SK-N-SH (cell line): ENCODE measurements around the gene H2BW2. TPM values are rescaled to one million over a fixed set of nuclear protein-coding genes. Genes with fewer than 3 reads are reported as not detected.
"Not testable (repeated sequence)": the region's sequence is repeated elsewhere in the genome, so short reads cannot be mapped to it uniquely, and the experiment has no call there.

Experiments
- CTCF ChIA-PET: fragments of 300-600, 350-600 bp; formaldehyde crosslinking; extraction: SDS; loops from one replicate; lab custom pipeline; 2021; lab: Yijun Ruan, JAX
- POLR2A ChIA-PET: fragments of 350-600 bp; sonication (Branson Sonifier 250); formaldehyde crosslinking; extraction: SDS; loops from one replicate; lab custom pipeline; 2020; ENCODE audit warnings: antibody characterized with exemption, inconsistent platforms; lab: Yijun Ruan, JAX
- DNase-seq: peaks from one replicate; pipeline ENCODE4 v3.0.0; 2012
- H2AFZ ChIP-seq: fragments of 200-600 bp; sonication (generic); 2 replicates; pipeline ENCODE4 v1.8.1; 2016; ENCODE audit warnings: antibody characterized with exemption, mild to moderate bottlenecking, low read depth
- H3F3A ChIP-seq: fragments of 200-600 bp; sonication (generic); replicated peaks from 2 replicates; pipeline ENCODE3; 2016; ENCODE audit warnings: antibody characterized with exemption, mild to moderate bottlenecking; ENCODE audit not compliant: insufficient read depth
- H3K27ac ChIP-seq, 2 experiments: fragments of 200-500 bp in 1 of 2; fragments of 200-600 bp in 1 of 2; sonication (Bioruptor generic) in 1 of 2; sonication (generic), shearing (Covaris generic) in 1 of 2; 2 replicates each; pipeline versions ENCODE4 v1.5.1 to v1.6.1; 2014 to 2016; ENCODE audit warnings: low read depth in 2 of 2, inconsistent platforms in 1 of 2, low read length in 1 of 2, mild to moderate bottlenecking in 1 of 2, mixed read lengths in 1 of 2
- H3K27me3 ChIP-seq: fragments of 200-600 bp; sonication (generic), shearing (Covaris generic); 2 replicates; pipeline ENCODE4 v1.6.1; 2016; ENCODE audit warnings: mixed run types; ENCODE audit not compliant: insufficient read depth
- H3K36me3 ChIP-seq, 2 experiments: fragments of 200-500 bp in 1 of 2; fragments of 200-600 bp in 1 of 2; sonication (Bioruptor generic) in 1 of 2; sonication (generic) in 1 of 2; replicated peaks in 1 of 2; 2 replicates each; pipeline versions ENCODE3 to v1.5.1; 2014 to 2016; ENCODE audit warnings: low read length in 1 of 2, mild to moderate bottlenecking in 1 of 2; ENCODE audit not compliant: insufficient read depth in 2 of 2, control insufficient read depth in 1 of 2
- H3K4me1 ChIP-seq, 2 experiments: fragments of 200-500 bp in 1 of 2; fragments of 200-600 bp in 1 of 2; sonication (Bioruptor generic) in 1 of 2; sonication (generic), shearing (Covaris generic) in 1 of 2; 2 replicates each; pipeline versions ENCODE4 v1.5.1 to v1.6.1; 2014 to 2016; ENCODE audit warnings: low read depth in 1 of 2, low read length in 1 of 2, mixed run types in 1 of 2; ENCODE audit not compliant: insufficient read depth in 2 of 2, control insufficient read depth in 1 of 2
- H3K4me2 ChIP-seq: fragments of 200-600 bp; sonication (generic), shearing (Covaris generic); 2 replicates; pipeline ENCODE4 v1.6.1; 2017; ENCODE audit warnings: mixed run types
- H3K4me3 ChIP-seq, 2 experiments: fragments of 200-500 bp in 1 of 2; fragments of 200-600 bp in 1 of 2; sonication (Bioruptor generic) in 1 of 2; sonication (generic), shearing (Covaris generic) in 1 of 2; 2 replicates each; pipeline versions ENCODE4 v1.5.1 to v1.8.1; 2014 to 2016; ENCODE audit warnings: low read depth in 2 of 2, inconsistent platforms in 1 of 2, low read length in 1 of 2, mild to moderate bottlenecking in 1 of 2, mixed read lengths in 1 of 2, moderate library complexity in 1 of 2
- H3K79me2 ChIP-seq: fragments of 200-600 bp; sonication (generic); 2 replicates; pipeline ENCODE4 v1.8.1; 2017; ENCODE audit warnings: mild to moderate bottlenecking; ENCODE audit not compliant: insufficient read depth
- H3K9ac ChIP-seq: fragments of 200-600 bp; sonication (generic); 2 replicates; pipeline ENCODE4 v1.6.1; 2017; ENCODE audit warnings: mixed run types
- H3K9me2 ChIP-seq: fragments of 200-600 bp; sonication (generic); 2 replicates; pipeline ENCODE4 v1.6.1; 2017; ENCODE audit warnings: mixed run types
- H3K9me3 ChIP-seq: fragments of 200-600 bp; sonication (generic); 2 replicates; pipeline ENCODE4 v1.6.1; 2017; ENCODE audit warnings: mixed run types, mild to moderate bottlenecking, moderate library complexity
- H4K20me1 ChIP-seq: fragments of 200-600 bp; sonication (generic); 2 replicates; pipeline ENCODE4 v1.6.1; 2017; ENCODE audit warnings: mild to moderate bottlenecking, mixed run types; ENCODE audit not compliant: insufficient read depth
- ELF1 ChIP-seq: IDR thresholded peaks from 2 replicates; pipeline ENCODE4 v1.4.0; 2012
- GABPA ChIP-seq: IDR thresholded peaks from 2 replicates; pipeline ENCODE4 v1.4.0; 2012; ENCODE audit warnings: low read depth, mild to moderate bottlenecking
- GATA2 ChIP-seq: sonication (generic); formaldehyde crosslinking; IDR thresholded peaks from 2 replicates; pipeline ENCODE4 v1.5.0; 2020; ENCODE audit warnings: mild to moderate bottlenecking, missing genetic modification reagents
- JUND ChIP-seq: IDR thresholded peaks from 2 replicates; pipeline ENCODE4 v1.4.0; 2012
- RAD21 ChIP-seq: IDR thresholded peaks from 2 replicates; pipeline ENCODE4 v1.6.1; 2012; ENCODE audit warnings: mild to moderate bottlenecking, low read length
- RFX5 ChIP-seq: IDR thresholded peaks from 2 replicates; pipeline ENCODE4 v1.6.1; 2012; ENCODE audit warnings: mild to moderate bottlenecking, improper control_type of control experiment, low read length
- SMC3 ChIP-seq: IDR thresholded peaks from 2 replicates; pipeline ENCODE4 v1.6.1; 2012; ENCODE audit warnings: low read depth, low read length, improper control_type of control experiment
- WGBS: methylation state at CpG from one replicate; pipeline ENCODE4 v1.1.6; 2017; ENCODE audit warnings: low lambda C conversion rate; 5-methylcytosine and 5-hydroxymethylcytosine counted together
- polyA plus RNA-seq, 3 experiments: library from polyadenylated mRNA; depleted of rRNA; stranded (reverse); fragments of >200 nt; gene quantifications; 2 replicates each; pipeline ENCODE4 v1.2.3, GENCODE V29; 2012
- TF ChIP-seq, protein P1 (sequence below): IDR thresholded peaks from 2 replicates; pipeline ENCODE4 v1.6.1; 2012; ENCODE audit warnings: mild to moderate bottlenecking, low read depth, low read length, moderate library complexity
- TF ChIP-seq, protein P2 (sequence below): fragments of 150-350 bp; IDR thresholded peaks from 2 replicates; pipeline ENCODE4 v1.6.1; 2016; ENCODE audit warnings: mild to moderate bottlenecking, low read depth, low read length
- TF ChIP-seq, protein P3 (sequence below): fragments of 200-600 bp; sonication (generic); IDR thresholded peaks from 2 replicates; pipeline ENCODE4 v1.6.1; 2017; ENCODE audit warnings: antibody characterized with exemption, mild to moderate bottlenecking, moderate library complexity
- TF ChIP-seq, protein P4 (sequence below): fragments of 150-350 bp; IDR thresholded peaks from 2 replicates; pipeline ENCODE4 v1.6.1; 2017; ENCODE audit warnings: antibody characterized with exemption, low read length, low read depth, borderline replicate concordance
- TF ChIP-seq, protein P5 (sequence below): IDR thresholded peaks from 2 replicates; pipeline ENCODE4 v1.4.0; 2012; ENCODE audit warnings: low read depth, borderline replicate concordance

The H2BW2 gene
- polyA plus RNA-seq, 1 of the 3 experiments (the other 2 are of a cell fraction): not detected

DNA sequence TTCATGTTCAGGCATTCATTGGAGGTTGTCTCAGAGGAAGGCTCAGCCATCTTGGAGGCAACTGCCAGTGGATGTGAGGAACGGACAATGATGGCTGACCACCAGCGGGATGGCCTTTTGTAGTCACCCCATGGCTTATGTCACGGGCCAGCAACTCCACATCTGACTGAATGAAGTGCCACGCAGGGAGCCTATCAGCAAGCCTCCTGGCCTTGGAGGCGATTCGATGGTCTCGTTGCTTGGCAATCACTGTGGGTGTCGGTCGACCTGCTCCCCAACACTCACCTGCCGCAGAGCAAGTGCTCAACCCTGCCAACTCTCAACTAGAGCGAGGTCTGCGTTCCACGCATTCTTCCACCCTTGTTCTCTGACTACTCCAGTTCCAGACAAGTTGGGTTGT, 7.4 kb downstream of the H2BW2 start:
- no peaks in the 10 kb centered on the region for H3K36me3 ChIP-seq
- TF ChIP-seq JUND (no peak), ELF1 (no peak), GABPA (no peak), RAD21 (no peak), RFX5 (no peak), SMC3 (no peak), GATA2 (CRISPR knock-in tag) (no peak)
- TF ChIP-seq, protein P1, sequence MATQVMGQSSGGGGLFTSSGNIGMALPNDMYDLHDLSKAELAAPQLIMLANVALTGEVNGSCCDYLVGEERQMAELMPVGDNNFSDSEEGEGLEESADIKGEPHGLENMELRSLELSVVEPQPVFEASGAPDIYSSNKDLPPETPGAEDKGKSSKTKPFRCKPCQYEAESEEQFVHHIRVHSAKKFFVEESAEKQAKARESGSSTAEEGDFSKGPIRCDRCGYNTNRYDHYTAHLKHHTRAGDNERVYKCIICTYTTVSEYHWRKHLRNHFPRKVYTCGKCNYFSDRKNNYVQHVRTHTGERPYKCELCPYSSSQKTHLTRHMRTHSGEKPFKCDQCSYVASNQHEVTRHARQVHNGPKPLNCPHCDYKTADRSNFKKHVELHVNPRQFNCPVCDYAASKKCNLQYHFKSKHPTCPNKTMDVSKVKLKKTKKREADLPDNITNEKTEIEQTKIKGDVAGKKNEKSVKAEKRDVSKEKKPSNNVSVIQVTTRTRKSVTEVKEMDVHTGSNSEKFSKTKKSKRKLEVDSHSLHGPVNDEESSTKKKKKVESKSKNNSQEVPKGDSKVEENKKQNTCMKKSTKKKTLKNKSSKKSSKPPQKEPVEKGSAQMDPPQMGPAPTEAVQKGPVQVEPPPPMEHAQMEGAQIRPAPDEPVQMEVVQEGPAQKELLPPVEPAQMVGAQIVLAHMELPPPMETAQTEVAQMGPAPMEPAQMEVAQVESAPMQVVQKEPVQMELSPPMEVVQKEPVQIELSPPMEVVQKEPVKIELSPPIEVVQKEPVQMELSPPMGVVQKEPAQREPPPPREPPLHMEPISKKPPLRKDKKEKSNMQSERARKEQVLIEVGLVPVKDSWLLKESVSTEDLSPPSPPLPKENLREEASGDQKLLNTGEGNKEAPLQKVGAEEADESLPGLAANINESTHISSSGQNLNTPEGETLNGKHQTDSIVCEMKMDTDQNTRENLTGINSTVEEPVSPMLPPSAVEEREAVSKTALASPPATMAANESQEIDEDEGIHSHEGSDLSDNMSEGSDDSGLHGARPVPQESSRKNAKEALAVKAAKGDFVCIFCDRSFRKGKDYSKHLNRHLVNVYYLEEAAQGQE: no peak
- TF ChIP-seq, protein P2, sequence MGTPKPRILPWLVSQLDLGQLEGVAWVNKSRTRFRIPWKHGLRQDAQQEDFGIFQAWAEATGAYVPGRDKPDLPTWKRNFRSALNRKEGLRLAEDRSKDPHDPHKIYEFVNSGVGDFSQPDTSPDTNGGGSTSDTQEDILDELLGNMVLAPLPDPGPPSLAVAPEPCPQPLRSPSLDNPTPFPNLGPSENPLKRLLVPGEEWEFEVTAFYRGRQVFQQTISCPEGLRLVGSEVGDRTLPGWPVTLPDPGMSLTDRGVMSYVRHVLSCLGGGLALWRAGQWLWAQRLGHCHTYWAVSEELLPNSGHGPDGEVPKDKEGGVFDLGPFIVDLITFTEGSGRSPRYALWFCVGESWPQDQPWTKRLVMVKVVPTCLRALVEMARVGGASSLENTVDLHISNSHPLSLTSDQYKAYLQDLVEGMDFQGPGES: no peak
- TF ChIP-seq, protein P3, sequence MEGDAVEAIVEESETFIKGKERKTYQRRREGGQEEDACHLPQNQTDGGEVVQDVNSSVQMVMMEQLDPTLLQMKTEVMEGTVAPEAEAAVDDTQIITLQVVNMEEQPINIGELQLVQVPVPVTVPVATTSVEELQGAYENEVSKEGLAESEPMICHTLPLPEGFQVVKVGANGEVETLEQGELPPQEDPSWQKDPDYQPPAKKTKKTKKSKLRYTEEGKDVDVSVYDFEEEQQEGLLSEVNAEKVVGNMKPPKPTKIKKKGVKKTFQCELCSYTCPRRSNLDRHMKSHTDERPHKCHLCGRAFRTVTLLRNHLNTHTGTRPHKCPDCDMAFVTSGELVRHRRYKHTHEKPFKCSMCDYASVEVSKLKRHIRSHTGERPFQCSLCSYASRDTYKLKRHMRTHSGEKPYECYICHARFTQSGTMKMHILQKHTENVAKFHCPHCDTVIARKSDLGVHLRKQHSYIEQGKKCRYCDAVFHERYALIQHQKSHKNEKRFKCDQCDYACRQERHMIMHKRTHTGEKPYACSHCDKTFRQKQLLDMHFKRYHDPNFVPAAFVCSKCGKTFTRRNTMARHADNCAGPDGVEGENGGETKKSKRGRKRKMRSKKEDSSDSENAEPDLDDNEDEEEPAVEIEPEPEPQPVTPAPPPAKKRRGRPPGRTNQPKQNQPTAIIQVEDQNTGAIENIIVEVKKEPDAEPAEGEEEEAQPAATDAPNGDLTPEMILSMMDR: no peak
- TF ChIP-seq, protein P4, sequence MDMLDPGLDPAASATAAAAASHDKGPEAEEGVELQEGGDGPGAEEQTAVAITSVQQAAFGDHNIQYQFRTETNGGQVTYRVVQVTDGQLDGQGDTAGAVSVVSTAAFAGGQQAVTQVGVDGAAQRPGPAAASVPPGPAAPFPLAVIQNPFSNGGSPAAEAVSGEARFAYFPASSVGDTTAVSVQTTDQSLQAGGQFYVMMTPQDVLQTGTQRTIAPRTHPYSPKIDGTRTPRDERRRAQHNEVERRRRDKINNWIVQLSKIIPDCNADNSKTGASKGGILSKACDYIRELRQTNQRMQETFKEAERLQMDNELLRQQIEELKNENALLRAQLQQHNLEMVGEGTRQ: no peak
- TF ChIP-seq, protein P5, sequence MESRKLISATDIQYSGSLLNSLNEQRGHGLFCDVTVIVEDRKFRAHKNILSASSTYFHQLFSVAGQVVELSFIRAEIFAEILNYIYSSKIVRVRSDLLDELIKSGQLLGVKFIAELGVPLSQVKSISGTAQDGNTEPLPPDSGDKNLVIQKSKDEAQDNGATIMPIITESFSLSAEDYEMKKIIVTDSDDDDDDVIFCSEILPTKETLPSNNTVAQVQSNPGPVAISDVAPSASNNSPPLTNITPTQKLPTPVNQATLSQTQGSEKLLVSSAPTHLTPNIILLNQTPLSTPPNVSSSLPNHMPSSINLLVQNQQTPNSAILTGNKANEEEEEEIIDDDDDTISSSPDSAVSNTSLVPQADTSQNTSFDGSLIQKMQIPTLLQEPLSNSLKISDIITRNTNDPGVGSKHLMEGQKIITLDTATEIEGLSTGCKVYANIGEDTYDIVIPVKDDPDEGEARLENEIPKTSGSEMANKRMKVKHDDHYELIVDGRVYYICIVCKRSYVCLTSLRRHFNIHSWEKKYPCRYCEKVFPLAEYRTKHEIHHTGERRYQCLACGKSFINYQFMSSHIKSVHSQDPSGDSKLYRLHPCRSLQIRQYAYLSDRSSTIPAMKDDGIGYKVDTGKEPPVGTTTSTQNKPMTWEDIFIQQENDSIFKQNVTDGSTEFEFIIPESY: no peak
- no peaks in the 10 kb centered on the region for H3F3A ChIP-seq
- ChIA-PET POLR2A (no interaction called here), CTCF (no interaction called here)
- no peak overlapping the region for H3K27ac ChIP-seq
- WGBS: 17% methylated on average over 3 of the region's 13 CpGs
- peaks cover 26% of the 10 kb centered on the region; the same call in 1 of the 2 replicates for H3K27me3 ChIP-seq
- no peaks in the 10 kb centered on the region for H3K4me1 ChIP-seq
- DNase-seq: no peak
- H3K9me2 ChIP-seq: no peaks in the 10 kb centered on the region
- no peak overlapping the region for H3K4me3 ChIP-seq
- no peak overlapping the region for H3K9ac ChIP-seq
- no peaks in the 10 kb centered on the region for H4K20me1 ChIP-seq
- H2AFZ ChIP-seq: no peak overlapping the region
- no peaks in the 10 kb centered on the region for H3K9me3 ChIP-seq
- no peaks in the 10 kb centered on the region for H3K79me2 ChIP-seq
- no peak overlapping the region for H3K4me2 ChIP-seq

DNA sequence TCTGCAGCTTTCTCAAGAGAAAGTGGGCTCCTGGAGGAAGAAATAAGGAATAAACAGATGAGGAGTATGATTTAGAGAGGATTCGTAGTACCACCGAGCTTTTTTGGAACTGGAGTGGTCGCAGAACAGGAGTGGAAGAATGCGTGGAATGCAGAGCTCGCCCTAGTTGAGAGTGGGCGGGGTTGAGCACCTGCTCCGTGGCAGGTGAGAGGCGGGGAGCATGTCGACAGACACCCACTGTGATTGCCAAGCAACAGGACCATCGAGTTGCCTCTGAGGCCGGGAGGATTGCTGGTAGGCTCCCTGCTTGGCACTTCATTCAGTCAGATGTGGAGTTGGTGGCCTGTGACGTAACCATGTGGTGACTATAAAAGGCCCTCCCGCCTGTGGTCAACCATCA, 15.2 kb downstream of the H2BW2 start:
- DNase-seq, H3K9me2 ChIP-seq, H3K9me3 ChIP-seq, H3K4me2 ChIP-seq, POLR2A ChIA-PET, H4K20me1 ChIP-seq, H3K9ac ChIP-seq, H3K27me3 ChIP-seq, CTCF ChIA-PET, H3F3A ChIP-seq, H3K4me3 ChIP-seq, H2AFZ ChIP-seq, H3K36me3 ChIP-seq, H3K79me2 ChIP-seq, H3K27ac ChIP-seq, H3K4me1 ChIP-seq: not testable (repeated sequence)
- WGBS: no CpG with 5 or more reads among the region's 13 CpGs

DNA sequence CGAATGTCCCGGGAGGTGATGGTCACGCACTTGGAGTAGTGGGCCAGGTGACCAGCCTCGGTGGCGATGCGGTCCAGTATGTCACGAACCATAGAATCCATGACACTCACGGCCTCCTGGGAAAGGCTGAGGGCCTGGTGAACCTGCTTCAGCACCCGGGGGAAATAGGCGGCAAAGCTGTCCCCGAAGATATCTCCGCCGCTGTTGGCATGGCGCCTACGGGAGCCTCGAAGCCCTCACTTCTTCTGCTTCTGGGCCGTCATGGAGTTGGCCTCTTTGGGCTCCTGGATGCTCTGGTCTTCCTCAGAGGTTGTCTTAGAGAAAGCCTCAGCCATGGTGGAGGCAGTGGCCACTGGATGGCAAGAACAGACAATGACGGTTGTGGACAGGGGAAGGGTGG, 22.9 kb downstream of the H2BW2 start:
- H3F3A ChIP-seq, H3K36me3 ChIP-seq, H3K79me2 ChIP-seq, H3K4me3 ChIP-seq, H3K4me2 ChIP-seq, H4K20me1 ChIP-seq, DNase-seq, H3K4me1 ChIP-seq, POLR2A ChIA-PET, CTCF ChIA-PET, H3K27ac ChIP-seq, H3K9ac ChIP-seq, H3K27me3 ChIP-seq, H2AFZ ChIP-seq, H3K9me3 ChIP-seq, H3K9me2 ChIP-seq: not testable (repeated sequence)
- 31% methylated on average over 8 of the region's 18 CpGs for WGBS
